Measurements from ENCODE around the gene FLOT2.
"Not testable (repeated sequence)": the region's sequence is repeated elsewhere in the genome, so short reads cannot be mapped to it uniquely, and the experiment has no call there.

Gene FLOT2

DNA sequence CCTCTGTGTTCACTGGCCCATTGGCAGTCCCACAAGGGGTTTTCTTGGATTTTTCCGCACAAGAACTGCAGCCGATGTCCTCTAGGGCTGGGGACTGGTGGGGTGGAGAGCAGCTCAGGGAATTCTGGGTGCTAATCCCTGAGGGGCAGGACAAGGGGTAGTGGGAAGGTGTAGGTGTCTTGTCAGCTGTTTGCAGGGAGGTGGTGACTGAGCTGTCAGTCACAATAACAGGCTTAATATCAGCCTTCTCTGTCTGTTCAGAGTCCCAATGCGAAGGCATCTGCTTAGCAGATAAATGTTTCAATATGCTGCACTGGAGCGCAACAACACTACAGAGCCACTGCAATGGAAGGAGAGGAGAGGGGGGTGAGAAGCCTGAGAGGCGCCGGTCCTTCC, 15.4 kb upstream of the FLOT2 start:
- no peak for DNase-seq

DNA sequence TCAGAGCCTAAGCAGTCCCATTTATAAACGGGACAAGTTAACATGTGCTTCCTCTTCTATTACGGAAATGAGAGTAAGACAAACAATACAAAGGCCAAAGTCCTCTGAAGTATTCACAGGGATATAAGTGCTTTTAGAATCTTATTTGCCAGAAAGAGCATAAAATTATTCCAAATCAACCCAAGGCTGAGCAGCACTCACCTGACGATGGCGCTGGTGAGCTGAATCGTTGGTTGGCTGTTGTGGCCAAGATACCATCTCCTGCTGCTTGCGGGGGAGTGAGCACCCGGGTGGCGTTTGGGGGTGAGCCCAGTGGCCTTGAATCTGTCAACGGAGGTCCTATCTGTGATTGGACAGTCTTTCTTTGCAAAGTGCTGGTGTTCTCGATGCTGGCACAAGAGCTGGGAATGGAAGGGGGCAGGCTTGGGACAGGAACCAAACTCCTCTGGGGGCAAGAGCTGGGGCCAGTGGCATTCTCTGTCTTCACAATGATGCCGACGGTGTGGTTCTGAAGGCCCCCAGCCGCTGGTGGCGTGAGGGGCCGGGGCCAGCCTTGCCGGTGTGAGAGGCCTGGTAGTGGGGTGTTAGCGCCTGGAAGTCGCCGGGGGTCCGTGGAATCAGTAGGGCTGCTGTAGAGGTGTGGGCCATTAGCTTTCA, 14.9 kb upstream of the FLOT2 start:
- no peak for DNase-seq

DNA sequence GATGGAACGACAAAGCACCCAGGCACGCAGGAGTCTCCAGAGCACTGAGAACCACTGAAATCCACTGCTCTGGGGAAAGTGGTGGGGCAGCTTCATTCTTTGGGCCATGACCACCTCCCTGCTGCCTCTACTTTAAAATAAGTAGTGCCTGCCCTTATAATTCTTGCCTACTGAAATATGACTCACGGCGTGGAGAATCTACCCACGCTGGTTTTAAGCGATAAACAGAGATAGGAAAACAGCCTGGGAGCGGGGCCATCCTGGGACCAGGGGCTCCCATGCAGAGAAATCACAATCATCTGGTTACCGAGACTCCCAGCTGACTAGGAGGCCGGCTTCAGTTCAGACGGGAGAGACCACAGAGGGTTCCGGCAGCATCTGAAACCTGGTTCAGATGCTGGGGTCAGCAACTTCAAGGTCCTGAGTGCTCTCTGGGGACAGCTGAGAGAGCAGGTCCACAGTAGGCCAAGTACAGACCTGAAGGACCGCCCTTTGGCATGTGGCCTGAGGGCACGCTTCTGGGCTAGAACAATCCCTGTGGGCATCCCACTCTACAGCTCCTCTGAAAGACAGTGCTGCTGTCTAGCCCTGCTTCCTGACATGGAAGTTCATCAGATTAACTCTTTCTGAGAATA, 14.0 kb upstream of the FLOT2 start:
- no peak for DNase-seq

DNA sequence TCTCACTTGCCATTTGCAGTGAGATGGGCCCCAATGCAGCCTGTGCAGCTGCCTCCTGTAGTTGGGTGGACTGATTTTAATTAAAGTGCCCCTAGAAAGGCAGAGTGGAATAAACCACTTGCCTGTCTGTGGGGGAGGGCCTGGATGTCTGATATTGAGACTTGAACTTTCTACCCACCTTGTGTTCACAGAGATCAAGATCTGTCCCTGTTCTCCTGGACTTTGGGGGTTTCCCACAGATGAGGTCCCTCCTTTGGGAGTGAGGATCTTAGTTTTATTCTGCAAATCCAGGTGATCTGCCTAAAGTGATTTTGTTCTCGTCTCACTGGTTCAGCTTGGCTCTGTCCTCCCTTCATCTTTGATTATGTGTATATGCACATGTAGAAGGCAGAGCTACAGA, 13.0 kb upstream of the FLOT2 start:
- DNase-seq = no peak

DNA sequence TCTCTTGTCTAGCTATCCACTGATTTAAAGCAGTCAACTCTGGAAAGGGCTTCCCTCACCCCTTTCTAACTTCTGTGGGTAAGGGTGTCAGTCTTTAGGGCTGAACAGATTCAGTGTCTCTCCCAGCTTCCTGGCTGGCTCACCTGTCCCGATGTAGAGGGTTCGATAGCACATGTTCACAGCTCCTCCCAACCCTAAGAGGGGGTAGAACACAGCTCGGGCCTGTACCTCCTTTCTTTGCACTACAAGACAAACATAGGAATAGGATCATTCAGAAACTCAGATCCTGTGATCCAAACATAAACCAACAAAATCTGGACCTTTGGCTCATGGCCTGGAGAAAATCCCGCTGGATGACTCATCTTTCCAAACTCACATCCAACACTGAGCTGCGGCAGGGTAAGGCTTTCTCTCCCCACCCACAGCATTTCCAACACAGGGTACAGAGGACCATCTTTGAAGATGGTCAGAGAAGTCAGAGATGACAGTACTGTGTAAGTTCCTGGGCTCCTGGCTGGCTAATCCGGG, 11.2 kb upstream of the FLOT2 start:
- DNase-seq = no peak

DNA sequence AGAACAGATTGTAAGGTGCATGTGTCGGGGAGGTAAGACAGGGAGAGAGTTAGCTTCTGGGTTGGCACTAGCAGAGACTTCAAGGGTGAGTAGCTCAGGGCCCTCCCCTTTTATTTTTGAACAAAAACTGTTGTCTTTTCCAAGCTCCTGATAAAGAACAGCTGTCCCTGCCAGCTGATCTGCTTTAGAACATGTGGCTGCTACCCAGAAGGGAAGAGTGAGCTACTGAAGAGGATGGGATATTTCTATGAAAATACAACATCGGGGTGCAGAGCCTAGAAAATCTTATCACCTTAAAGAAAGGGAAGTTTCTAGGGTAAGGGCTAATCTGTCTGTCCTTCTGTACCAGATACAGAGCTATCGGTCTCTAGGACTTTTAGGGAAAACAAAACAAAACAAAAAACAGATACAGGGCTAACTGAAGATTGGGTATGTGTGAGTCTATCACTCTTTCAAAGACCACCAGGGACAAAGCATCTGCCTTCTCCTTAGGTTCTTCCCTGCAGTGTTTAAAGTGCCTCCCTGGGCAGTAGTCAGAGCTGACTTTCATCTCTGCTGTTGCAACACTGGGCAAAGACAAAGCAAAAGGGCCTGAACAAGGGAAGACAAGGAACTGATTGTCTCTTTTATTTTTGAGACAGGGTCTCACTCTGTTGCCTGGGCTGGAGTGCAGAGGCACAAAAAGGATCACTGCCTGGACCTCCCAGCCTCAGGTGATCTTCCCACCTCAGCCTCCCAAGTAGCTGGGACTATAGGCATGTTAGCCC, 10.4 kb upstream of the FLOT2 start:
- DNase-seq = no peak

DNA sequence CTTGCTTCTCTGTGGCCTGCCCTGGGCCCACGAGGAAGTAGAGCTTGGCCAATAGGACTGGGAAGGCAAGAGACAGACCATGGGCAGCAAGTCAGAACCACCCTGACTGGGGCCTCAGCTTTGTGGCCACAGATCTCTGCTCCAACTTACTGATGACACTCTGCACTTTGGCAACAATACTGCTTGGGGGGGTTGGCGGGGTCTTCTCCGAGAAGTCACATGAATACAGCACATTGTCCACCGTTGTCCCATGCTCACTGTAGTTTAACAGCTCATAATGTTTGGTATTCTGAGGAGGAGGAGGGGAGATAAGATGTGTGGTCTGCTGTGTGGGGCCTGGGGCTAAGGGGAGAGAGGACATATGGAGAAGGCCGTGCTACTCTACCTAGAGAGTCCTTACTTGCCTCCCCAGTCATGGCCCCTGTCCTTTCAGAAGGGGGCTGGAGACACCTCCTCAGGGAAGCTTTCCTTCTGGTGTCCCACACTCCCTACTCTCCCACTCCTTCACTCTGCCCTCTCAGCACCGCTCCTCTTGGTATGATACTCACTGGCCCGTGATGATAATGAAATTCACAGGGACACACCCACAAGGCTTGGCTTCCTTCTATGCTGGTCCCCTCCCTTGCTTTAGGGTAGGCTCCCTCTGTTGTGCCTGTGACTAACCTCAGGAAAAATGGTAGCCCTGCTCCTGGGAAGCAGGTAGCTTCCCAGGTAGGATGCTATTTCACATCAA, 9.3 kb upstream of the FLOT2 start:
- no peak for DNase-seq

DNA sequence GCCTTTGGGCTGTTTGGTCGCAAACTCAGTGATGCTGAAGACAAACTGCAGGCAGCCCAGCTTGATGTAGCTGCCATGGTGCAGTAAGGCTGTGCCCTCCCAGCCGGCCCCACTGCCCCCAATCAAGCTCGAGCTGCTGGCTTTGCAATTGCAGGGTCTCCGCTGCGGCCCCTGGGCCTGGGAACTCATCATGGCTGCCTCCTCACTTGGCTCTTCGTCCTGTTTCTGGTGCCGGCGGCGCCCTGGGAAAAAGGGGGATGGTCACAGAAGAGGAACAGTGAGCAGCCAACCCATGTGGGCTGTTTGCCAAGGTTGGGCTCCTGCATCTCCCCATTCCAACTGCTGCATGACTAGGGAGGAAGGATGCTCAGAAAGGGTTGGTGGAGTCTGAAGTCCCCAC, 8.7 kb upstream of the FLOT2 start:
- no peak for DNase-seq

DNA sequence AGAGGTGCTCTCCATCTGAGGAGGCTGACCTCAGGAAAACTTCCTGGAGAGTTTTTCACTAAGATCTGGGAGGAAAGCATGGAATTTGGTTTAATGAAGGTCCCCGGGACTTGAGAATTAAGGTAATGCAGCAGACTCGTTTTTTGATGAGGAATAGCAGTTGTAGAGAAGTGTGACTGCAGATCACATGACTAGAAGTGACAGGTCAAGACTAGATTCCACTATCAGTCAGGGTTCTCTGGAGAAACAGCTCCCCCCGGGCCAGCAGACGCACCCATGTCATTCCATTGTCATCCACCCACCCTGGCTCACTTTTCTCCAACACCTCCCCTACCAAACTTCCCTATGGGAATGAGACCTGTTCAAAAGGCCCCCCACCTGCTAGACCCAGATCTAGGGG, 7.3 kb upstream of the FLOT2 start:
- no peak for DNase-seq

DNA sequence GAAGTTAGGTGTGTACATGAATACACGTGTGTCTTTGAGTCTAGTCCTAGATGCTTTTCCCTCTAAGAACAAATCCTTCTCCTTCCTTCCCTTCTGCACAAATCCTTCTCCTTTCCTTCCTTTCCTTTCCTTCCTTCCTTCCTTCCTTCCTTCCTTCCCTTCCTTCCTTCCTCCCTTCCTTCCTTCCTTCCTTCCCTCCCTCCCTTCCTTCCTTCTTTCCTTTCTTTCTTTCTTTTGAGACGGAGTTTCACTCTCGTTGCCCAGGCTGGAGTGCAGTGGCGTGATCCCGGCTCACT, 6.0 kb upstream of the FLOT2 start:
- not testable (repeated sequence) for DNase-seq

DNA sequence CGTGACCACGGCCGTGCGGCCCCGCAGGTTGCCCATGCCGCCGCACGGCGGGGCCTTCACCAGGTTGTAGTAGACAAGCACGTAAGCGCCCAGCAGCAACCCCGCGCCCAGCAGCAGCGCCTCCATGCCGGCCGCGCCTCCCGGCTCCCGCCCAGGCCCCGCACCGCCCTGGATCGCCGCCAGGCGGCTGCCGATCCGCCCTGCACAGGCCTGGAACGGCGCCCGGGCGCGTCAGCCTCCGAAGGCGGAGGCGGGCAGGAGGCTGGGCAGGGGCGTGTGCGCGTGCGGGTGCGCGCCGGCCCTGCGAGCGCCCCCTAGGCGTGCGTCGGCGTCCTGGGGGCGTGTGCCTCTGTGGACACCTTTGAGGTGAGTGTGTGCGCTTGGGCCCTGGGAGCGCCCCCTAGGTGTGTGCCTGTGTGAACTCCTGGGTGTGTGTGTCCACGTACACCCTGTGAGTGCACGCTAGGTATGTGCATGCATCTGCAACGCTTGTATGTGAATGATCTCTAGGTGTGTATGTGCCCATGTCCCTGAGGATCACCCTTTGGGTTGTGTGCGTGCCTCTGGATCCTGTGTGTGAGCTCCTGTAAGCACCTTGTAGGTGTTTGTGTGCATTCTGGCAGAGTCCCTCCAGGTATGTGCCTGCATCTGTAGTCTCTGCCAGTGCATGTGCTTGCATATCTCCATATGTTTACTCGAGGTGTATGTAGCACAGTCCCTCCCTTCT, 5.4 kb upstream of the FLOT2 start, which contains the start of gene DHRS13:
TSS of gene DHRS13 (minus strand) at position 261 of the 727 bp plus-strand sequence. CDS start at position 126, 135 bp downstream.
- peak; percentile 97 for DNase-seq

DNA sequence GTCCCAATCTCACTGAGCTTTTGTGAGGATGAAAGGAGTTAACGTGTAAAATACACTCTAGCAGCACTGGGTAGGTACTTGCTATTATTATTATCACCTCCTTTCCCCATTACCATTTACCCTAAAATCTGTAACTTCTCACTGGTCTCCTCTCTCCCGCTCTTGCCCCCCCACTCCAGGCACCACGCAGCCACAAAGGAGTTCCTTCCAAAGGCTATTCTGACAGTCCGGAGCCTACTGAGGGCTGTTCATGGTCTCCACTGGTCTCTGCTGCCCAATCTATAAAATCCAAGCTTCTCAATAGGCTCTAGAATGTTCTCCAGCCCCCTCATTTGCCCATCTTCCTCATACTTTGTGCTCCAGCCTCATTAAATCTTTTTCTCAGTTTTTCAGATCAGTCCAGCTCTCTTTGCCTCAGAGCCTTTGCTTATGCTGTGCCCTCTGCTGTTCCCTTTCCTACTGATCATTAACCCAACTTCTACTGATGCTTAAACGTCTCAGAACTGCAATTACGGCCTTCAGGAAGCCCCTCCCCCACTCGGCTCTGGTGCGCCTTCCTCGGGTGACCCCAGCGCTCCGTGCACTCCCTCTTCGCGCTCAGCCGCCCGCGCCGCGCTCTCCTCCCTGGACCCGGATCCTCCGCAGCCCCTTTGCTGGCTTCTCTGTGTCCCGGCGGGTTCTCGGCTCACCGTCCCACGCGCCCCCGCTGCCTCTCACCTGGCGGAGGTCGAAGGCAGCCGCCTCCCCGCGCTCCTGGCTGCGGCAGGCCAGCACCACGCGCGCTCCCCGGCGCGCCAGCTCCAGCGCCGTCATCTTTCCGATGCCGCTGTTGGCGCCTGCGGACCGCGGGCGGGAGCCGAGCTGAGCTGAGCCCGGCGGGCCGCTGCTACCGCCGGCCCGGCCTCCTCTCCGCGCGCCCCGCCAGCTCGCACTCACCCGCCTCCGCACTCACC, 4.6 kb upstream of the FLOT2 start:
- DNase-seq = peak; percentile 68

DNA sequence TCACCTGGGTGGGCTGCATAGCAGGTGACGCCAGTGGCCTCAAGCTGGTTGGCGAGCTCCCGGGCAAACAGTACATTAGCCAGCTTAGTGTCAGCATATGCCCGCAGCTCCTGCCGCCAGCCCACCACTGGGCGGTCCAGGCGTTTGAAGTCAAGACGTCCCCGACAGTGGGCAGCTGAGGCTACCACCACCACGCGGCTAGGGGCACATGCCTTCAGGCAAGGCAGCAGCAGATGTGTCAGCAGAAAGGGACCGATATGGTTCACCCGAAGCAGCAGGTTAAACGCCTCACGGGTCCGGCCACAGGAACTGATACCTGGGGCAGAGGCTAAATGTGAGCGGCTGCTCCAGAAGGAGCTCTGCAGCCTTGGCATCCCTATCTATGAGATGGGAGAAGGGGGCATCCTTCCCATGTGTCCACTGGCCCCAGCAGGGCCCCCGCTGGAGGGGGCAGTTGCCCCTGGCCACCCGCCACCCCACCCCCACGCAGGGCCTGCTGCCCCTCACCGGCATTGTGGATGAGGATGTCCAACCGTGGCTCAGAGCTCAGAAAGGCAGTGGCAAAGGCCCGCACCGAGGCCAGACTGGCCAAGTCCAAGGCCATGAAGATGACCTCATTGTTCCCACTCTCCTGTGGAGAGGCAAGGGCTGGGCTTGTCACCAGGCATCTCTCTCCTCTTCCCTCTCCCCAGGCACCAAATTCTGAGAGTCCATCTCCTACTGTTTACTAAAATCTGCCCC, 3.6 kb upstream of the FLOT2 start:
- no peak for DNase-seq

DNA sequence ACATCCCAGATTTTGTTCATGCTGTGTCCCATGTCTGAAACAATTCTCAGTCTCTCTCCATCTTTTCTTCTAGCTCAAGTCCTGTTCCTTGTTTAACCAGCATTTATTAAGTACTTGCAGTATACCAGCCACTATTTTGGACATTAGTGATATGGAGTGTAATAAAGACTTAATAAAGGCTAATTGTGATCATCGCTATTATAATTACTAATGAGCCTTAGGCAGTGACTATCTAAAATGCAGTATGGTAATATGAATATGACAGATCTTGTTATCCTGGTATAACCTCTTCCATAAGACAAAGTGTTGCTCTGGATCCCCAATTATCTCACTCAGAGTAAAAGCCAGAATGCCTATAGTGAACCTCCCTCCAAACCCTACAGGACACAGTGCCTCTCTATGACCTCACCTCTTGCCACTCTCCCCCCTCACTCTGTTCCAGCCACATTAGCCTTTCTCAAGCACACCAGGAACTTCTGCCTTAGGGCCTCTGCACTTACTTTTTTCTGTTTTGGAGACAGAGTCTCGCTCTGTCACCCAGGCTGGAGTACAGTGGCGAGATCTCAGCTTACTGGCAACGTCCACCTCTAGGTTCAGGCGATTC, 1.8 kb upstream of the FLOT2 start:
- no peak for DNase-seq

DNA sequence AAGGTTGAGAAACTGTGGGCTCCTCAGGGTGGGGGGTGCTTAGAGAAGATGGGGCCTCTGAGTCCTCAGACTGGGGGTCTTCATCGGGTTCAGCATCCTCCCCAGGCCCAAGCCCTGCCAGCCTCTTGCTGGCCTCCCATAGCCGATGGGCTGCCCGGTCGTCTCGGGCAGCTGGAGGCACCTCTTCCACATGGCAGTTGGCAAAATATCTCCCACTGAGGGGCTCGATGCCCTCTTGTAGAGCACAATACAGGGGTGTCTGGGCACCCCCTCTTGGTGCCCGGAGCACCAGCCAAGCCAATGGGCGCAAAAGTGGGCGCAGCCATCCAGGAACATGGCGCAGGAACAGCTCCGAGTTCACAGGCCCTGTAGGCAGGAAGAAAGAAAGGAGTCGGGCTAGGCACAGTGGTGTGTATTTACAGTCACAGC, 1.0 kb upstream of the FLOT2 start:
- no peak for DNase-seq

DNA sequence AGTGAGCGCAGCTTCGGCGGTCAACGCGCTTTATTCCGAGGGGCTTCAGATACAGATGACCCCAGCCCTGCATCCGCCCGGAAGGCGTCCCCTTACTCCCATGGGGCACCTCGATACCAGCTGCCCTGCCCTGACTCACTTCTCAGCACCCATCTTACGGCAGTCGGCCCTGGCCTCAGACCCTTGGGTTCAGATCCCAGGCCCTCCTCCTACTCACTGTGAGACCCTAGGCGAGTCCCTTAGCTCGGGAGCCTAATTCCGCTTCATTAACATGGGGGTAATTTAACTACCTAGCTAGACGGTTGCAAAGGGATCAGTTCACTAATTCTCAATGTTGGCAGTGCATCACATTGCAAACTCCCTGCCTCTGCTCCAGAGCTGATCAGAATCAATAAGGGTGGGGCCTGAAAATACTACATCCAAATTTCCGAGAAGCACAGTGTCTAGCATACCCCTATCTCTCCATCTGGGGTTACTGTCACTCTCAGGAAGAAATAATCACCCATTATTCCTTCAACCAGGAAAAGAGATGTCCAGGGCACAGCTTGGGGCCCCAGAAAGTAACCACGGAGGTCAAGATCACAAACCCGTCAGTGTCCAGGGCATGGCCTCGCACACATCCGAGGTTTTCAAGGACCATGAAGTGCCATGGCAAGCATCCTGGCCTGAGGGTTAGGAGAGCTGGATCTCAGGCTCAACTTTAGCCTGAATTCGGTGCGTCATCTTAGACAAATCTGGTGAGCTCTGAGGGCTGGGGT, 415 bp upstream of the FLOT2 start:
- no peak for DNase-seq

DNA sequence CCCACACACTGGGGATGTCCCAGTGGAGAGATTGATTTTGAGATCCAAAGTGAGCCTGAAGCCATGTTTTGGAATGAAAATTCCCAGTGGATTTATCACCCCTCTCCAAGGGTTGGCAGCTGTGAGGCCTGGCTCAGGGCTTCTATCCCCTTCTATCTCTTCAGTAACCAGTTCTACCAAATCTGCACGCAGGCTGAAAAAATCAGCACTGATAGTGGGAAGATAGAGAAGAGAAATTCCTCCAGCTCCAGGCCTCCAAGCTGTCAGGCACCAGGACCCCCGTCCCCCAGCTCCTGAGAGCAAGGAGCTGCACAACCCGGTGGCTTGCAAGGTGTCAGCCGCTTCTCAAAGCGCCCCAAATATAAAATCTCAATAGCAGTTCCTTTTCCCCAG, 1.0 kb downstream of the FLOT2 start:
- DNase-seq = no peak

DNA sequence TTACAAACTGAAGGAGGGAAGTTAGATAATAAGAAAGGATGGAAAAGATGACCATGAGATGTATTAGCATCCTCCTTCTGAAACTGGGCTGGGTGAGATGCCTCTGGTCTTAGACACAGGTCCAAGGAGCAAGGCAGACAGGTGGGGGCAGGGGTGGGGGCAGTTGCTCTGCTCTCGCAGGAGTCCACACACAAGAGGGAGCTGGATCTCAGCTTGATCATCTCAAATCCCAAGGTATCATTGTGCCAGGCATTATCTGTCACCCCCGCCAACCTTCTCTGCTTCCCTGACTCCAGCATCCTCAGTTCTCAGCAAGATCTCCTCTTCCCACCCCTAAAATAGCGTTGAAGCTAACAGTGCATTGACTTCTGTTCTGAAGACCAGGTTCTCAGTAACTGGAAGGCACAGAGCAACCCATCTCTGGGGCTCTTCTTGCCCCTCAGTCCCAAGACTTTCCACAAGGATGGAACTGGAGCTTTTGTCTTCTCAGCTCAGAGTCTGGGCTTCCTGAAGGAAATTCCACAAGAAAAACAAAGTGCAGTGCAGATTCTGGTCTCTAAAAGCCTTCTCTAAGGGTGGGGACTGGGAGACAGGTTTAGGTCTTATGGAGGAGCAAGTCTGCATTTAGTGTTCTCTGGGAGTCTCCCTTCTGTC, 1.6 kb downstream of the FLOT2 start:
- no peak for DNase-seq
